Uterus (tissue), 2 donors: ENCODE data around the gene WDTC1.

ENCODE experiments used
- POLR2A ChIP-seq, 2 donors: fragments of 450-650 bp; IDR thresholded peaks; one replicate each; pipeline ENCODE4 v1.6.1; 2016; ENCODE audit warnings: antibody characterized with exemption in 2 of 2, mild to moderate bottlenecking in 1 of 2, moderate library complexity in 1 of 2
- TF ChIP-seq, protein P1 (sequence below), 4 experiments: fragments of 200-600 bp in 2 of 4; fragments of 450-650 bp in 2 of 4; sonication (generic) in 2 of 4; IDR thresholded peaks; one replicate each; pipeline ENCODE4 v1.5.1; 2016 to 2019; ENCODE audit warnings: antibody characterized with exemption in 4 of 4, mild to moderate bottlenecking in 2 of 4, moderate library complexity in 1 of 4

DNA sequence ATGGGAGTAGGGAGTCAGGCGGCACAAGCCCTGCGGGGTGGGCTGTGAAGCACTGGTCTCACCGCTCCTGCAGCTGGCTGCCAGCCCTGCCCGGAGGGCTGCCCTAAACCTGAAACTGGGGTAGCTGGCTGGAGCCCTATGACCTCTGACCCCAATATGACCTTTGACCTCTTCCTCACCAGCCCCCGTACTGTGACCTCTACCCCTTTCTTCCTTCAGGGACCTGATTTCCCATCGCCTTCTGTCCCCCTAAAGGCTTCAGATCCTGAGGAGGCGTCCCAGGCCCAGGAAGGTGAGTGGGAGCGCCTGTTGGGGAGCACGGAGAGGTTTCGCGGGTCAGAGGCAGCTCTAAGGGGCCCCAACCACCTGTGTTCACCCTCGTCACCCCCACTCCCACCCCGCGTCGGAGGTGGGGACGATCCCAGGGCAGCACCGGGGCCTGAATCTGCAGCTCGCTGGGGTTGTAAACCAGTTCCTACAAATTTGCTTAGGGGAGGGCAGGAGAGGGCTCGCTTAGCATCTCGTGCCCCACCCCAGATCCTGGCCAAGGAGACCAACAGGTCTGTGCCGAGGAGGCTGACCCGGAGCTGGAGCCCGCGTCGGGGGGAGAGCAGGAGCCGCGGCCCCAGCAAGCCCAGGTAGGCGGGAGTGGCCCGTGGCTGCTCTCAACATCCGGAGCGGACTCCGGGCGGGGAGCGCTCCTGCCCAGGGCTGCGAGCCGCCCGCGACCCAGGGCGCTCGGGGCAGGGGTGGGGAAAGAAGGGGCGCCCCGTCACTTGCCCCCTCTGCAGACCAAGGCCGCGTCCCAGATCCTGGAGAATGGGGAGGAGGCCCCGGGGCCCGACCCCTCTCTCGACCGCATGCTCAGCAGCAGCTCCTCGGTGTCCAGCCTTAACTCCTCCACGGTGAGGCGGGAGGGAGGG lies 114.7 kb downstream of the WDTC1 start:
- TF ChIP-seq, protein P1, sequence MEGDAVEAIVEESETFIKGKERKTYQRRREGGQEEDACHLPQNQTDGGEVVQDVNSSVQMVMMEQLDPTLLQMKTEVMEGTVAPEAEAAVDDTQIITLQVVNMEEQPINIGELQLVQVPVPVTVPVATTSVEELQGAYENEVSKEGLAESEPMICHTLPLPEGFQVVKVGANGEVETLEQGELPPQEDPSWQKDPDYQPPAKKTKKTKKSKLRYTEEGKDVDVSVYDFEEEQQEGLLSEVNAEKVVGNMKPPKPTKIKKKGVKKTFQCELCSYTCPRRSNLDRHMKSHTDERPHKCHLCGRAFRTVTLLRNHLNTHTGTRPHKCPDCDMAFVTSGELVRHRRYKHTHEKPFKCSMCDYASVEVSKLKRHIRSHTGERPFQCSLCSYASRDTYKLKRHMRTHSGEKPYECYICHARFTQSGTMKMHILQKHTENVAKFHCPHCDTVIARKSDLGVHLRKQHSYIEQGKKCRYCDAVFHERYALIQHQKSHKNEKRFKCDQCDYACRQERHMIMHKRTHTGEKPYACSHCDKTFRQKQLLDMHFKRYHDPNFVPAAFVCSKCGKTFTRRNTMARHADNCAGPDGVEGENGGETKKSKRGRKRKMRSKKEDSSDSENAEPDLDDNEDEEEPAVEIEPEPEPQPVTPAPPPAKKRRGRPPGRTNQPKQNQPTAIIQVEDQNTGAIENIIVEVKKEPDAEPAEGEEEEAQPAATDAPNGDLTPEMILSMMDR (IDR thresholded peaks at IDR 0.05): no peak
- TF ChIP-seq POLR2A (IDR thresholded peaks at IDR 0.05): no peak
